Neutrophil (primary cell): ENCODE measurements around the gene DCTN5.

ENCODE experiments used
- H3K27ac ChIP-seq: fragments of 200-600 bp; sonication (generic); 2 replicates; pipeline ENCODE4 v1.5.1; 2016; ENCODE audit warnings: mild to moderate bottlenecking, moderate library complexity
- H3K27me3 ChIP-seq: fragments of 200-600 bp; sonication (generic); 2 replicates; pipeline ENCODE4 v1.6.0; 2016; ENCODE audit warnings: mild to moderate bottlenecking
- H3K36me3 ChIP-seq: fragments of 200-600 bp; sonication (generic); 2 replicates; pipeline ENCODE4 v1.5.1; 2017
- H3K4me1 ChIP-seq, 2 experiments: fragments of 200-600 bp in 1 of 2; sonication (generic) in 1 of 2; 1 replicate in 1 of 2; 2 replicates in 1 of 2; pipeline versions ENCODE4 v1.5.1 to v1.6.1; 2013 to 2016; ENCODE audit warnings: low read depth in 1 of 2, low read length in 1 of 2, mild to moderate bottlenecking in 1 of 2, moderate library complexity in 1 of 2; ENCODE audit not compliant: control insufficient read depth in 1 of 2, insufficient read depth in 1 of 2
- H3K4me3 ChIP-seq, 2 experiments: fragments of 200-600 bp in 1 of 2; sonication (generic) in 1 of 2; 1 replicate in 1 of 2; 2 replicates in 1 of 2; pipeline ENCODE4 v1.5.1; 2013 to 2016; ENCODE audit warnings: low read depth in 1 of 2, low read length in 1 of 2, mild to moderate bottlenecking in 1 of 2, moderate library complexity in 1 of 2
- H3K9me3 ChIP-seq: fragments of 200-600 bp; sonication (generic); 2 replicates; pipeline ENCODE4 v1.5.1; 2016
- TF ChIP-seq, protein P1 (sequence below): fragments of 200-600 bp; sonication (generic); IDR thresholded peaks from 2 replicates; pipeline ENCODE4 v1.5.1; 2016; ENCODE audit warnings: antibody characterized with exemption

Gene DCTN5

DNA sequence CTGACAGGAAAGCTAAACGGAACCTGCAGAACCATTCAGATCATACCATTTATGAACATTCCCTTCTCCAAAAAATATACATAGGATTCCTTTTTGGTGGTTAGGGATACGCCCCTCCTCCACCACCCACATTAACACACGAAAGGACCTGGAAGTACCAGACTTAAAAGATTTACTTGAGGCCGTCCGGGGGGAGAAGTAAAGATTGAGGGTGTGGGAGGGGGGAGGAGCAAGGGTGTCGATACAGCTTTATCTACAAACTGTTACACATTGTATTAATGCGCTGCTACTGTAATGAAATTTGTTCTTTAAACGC is 693 bp upstream of the DCTN5 start:
- peak overlapping the region; percentile 87 to 96 for H3K4me3 ChIP-seq
- no peaks in the 10 kb centered on the region for H3K27me3 ChIP-seq
- peaks cover 26% of the 10 kb centered on the region for H3K36me3 ChIP-seq
- peaks cover 25% of the 10 kb centered on the region in 2 experiments for H3K4me1 ChIP-seq
- H3K27ac ChIP-seq = peak overlapping the region; percentile 89
- H3K9me3 ChIP-seq = no peaks in the 10 kb centered on the region
- TF ChIP-seq, protein P1, sequence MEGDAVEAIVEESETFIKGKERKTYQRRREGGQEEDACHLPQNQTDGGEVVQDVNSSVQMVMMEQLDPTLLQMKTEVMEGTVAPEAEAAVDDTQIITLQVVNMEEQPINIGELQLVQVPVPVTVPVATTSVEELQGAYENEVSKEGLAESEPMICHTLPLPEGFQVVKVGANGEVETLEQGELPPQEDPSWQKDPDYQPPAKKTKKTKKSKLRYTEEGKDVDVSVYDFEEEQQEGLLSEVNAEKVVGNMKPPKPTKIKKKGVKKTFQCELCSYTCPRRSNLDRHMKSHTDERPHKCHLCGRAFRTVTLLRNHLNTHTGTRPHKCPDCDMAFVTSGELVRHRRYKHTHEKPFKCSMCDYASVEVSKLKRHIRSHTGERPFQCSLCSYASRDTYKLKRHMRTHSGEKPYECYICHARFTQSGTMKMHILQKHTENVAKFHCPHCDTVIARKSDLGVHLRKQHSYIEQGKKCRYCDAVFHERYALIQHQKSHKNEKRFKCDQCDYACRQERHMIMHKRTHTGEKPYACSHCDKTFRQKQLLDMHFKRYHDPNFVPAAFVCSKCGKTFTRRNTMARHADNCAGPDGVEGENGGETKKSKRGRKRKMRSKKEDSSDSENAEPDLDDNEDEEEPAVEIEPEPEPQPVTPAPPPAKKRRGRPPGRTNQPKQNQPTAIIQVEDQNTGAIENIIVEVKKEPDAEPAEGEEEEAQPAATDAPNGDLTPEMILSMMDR = no peak

DNA sequence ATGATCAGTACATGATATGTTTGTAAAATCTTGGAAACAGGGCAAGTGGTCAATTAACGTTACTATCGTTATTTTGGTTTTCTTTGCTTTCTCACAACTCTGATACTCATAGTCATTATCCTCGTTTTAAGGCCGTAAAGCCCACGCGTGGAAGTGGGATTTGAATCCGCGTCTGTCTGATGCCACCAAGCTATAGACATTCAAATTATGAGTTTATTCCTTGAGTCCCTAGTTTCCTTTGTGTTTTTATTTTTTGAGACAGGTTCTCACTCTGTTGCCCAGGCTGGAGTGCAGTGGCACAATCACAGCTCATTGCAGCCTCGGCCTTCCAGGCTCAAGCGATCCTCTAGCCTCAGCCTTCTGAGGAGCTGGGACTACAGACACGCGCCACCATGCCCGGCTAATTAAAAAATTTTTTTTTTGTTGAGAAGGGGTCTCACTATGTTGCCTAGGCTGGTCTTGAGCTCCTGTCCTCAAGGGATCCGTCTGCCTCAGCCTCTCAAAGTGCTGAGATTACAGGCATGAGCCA is 1.0 kb downstream of the DCTN5 start:
- Histone ChIP-seq H3K9me3 (no peaks in the 10 kb centered on the region), H3K27ac (peak overlapping the region; percentile 89), H3K4me1 (peaks cover 34 to 38% of the 10 kb centered on the region in 2 experiments), H3K36me3 (peaks cover 24% of the 10 kb centered on the region), H3K4me3 (peak overlapping the region; percentile 87 to 96), H3K27me3 (no peaks in the 10 kb centered on the region)
- TF ChIP-seq, protein P1 = no peak

DNA sequence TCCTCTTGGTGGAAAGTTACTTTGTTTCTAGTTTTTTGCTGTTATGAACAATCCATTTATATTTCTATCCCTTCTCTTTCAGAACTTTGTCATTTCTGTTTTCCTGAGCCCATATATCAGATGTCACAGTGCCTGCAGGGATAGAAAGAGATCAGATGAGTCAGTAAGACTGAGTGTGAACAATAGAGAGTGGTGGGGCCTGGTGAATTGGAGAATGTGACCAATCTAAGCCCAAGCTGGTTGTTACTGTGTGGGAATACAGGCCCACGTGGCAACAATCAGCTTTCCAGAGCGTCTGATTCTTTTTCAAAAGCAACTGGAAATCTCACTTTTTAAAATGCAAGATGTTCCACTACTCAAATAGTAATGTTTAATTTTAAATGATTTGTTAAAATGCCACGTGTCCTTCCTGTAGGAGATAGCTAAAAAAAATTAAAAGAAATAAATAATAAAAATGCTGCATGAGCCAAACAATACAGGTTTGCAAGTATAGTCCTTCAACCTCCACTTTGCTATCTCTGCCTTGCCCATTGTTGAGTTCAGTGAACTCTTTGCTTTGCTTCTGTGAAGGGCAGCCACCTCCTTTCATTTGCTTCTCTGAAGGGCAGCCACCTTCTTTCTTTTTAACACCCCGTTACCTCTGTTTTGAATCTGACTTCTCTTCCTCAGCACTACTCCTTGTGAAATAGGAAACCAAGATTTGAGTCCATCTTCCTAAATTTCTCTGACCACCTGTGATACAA is 9.6 kb downstream of the DCTN5 start:
- TF ChIP-seq, protein P1 = no peak
- Histone ChIP-seq H3K27ac (peak overlapping the region; percentile 74), H3K9me3 (no peaks in the 10 kb centered on the region), H3K4me1 (peaks cover 50 to 52% of the 10 kb centered on the region in 2 experiments), H3K27me3 (no peaks in the 10 kb centered on the region), H3K36me3 (peaks cover 4% of the 10 kb centered on the region), H3K4me3 (peak overlapping the region in 1 of 2 experiments; percentile 10)

DNA sequence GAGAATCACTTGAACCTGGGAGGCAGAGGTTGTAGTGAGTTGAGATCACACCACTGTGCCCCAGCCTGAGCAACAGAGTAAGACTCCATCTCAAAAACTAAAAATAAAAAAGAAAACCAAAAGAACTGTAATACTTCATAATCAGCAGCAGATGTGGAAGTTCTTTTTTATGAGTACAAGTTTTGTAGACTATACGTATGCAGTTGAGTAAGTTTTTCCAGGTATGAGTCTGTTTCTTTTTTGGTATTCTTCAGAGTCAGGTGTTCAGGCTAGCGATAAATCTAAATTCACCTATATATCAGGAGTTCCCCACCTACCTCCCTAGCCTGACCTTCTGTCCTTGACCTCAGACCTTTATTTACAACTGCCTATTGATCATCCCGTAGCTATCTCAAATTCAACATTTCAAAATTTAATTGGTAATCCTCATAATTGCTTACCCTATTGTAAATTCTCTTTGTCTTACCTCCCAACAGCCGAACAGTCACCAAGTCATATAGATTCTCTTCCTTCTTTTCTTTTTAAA is 10.7 kb downstream of the DCTN5 start:
- TF ChIP-seq, protein P1 = no peak
- peaks cover 9% of the 10 kb centered on the region for H3K36me3 ChIP-seq
- H3K9me3 ChIP-seq = no peaks in the 10 kb centered on the region
- no peak overlapping the region for H3K4me3 ChIP-seq
- H3K27me3 ChIP-seq = no peaks in the 10 kb centered on the region
- H3K27ac ChIP-seq = peak overlapping the region; percentile 74
- peaks cover 41 to 45% of the 10 kb centered on the region in 2 experiments for H3K4me1 ChIP-seq

DNA sequence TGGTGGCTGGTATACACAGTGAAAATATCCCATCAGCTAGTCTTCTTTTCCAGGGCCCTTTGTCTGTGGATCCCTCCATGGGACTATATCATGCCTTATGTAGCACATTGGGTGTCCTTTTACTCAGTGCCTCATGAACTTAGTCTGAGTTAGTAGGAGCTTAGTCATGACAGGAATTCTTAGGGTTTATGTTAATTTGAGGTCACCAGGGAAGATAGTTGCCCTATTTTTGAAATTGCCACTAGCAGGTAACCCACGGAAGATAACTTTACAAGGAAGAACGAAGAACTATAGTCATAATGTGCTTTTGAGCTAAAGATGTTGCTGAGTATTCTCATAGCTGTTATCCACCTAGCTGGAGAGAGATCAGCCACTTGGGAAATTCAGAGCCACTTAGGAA is 22.7 kb downstream of the DCTN5 start:
- Histone ChIP-seq H3K27ac (no peak overlapping the region), H3K36me3 (peaks cover 100% of the 10 kb centered on the region), H3K4me1 (no peaks in the 10 kb centered on the region), H3K27me3 (no peaks in the 10 kb centered on the region), H3K4me3 (no peak overlapping the region), H3K9me3 (no peaks in the 10 kb centered on the region)
- TF ChIP-seq, protein P1 = no peak
